Measurements from ENCODE around the gene PTPRK.

DNA sequence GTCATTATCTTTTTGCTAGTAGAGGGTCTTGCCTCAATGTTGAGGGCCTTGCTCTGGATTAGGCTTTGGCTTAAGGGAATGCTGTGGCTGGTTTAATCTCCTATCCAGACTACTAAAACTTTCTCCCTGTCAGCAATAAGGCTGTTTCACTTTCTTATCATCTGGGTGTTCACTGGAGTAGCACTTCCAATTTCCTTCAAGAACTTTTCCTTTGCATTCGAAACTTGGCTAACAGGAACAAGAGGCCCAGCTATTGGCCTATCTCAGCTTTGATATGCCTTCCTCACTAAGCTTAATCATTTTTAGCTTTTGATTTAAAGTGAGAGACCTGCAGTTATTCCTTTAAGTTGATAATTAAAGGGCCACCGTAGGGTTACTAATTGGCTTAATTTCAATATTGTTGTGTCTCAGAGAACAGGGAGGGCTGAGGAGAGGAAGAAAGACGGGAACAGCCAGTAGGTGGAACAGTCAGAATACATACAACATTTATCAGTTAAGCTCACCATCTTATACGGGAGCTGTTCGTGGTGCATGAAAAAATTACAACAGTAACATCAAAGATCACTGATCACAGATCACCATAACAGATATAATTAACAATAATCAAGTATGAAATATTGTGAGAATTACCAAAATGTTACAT is 186.7 kb downstream of the PTPRK start:
- TF ChIP-seq CREB1 (CRISPR knock-in tag; IDR thresholded peaks at IDR 0.05; ENCODE audit: low read depth), result no peak
- TF ChIP-seq EZH2 (IDR thresholded peaks at IDR 0.05; ENCODE audit: low read depth, unreplicated experiment), result no peak
- no peak for TF ChIP-seq EZH2phosphoT487 (IDR thresholded peaks at IDR 0.05; ENCODE audit: unreplicated experiment)
- TF ChIP-seq, protein P1, sequence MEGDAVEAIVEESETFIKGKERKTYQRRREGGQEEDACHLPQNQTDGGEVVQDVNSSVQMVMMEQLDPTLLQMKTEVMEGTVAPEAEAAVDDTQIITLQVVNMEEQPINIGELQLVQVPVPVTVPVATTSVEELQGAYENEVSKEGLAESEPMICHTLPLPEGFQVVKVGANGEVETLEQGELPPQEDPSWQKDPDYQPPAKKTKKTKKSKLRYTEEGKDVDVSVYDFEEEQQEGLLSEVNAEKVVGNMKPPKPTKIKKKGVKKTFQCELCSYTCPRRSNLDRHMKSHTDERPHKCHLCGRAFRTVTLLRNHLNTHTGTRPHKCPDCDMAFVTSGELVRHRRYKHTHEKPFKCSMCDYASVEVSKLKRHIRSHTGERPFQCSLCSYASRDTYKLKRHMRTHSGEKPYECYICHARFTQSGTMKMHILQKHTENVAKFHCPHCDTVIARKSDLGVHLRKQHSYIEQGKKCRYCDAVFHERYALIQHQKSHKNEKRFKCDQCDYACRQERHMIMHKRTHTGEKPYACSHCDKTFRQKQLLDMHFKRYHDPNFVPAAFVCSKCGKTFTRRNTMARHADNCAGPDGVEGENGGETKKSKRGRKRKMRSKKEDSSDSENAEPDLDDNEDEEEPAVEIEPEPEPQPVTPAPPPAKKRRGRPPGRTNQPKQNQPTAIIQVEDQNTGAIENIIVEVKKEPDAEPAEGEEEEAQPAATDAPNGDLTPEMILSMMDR (conservative IDR thresholded peaks at IDR 0.05; ENCODE audit: low read depth in 2 of 2), result 0 out of 4 replicates have a peak, but pooled peaks of 1 of the 2 experiments have one; percentile 3
- TF ChIP-seq POLR2AphosphoS5 (IDR thresholded peaks at IDR 0.05; ENCODE audit: low read depth), result no peak
- TF ChIP-seq, protein P2, sequence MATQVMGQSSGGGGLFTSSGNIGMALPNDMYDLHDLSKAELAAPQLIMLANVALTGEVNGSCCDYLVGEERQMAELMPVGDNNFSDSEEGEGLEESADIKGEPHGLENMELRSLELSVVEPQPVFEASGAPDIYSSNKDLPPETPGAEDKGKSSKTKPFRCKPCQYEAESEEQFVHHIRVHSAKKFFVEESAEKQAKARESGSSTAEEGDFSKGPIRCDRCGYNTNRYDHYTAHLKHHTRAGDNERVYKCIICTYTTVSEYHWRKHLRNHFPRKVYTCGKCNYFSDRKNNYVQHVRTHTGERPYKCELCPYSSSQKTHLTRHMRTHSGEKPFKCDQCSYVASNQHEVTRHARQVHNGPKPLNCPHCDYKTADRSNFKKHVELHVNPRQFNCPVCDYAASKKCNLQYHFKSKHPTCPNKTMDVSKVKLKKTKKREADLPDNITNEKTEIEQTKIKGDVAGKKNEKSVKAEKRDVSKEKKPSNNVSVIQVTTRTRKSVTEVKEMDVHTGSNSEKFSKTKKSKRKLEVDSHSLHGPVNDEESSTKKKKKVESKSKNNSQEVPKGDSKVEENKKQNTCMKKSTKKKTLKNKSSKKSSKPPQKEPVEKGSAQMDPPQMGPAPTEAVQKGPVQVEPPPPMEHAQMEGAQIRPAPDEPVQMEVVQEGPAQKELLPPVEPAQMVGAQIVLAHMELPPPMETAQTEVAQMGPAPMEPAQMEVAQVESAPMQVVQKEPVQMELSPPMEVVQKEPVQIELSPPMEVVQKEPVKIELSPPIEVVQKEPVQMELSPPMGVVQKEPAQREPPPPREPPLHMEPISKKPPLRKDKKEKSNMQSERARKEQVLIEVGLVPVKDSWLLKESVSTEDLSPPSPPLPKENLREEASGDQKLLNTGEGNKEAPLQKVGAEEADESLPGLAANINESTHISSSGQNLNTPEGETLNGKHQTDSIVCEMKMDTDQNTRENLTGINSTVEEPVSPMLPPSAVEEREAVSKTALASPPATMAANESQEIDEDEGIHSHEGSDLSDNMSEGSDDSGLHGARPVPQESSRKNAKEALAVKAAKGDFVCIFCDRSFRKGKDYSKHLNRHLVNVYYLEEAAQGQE (IDR thresholded peaks at IDR 0.05; ENCODE audit: unreplicated experiment), result no peak
- TF ChIP-seq, protein P3, sequence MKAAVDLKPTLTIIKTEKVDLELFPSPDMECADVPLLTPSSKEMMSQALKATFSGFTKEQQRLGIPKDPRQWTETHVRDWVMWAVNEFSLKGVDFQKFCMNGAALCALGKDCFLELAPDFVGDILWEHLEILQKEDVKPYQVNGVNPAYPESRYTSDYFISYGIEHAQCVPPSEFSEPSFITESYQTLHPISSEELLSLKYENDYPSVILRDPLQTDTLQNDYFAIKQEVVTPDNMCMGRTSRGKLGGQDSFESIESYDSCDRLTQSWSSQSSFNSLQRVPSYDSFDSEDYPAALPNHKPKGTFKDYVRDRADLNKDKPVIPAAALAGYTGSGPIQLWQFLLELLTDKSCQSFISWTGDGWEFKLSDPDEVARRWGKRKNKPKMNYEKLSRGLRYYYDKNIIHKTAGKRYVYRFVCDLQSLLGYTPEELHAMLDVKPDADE (IDR thresholded peaks at IDR 0.05), result no peak
